HG03045 (cell line): ENCODE data around the gene PIGC.

Experiments used
- ATAC-seq: cut with Tn5 transposase; IDR thresholded peaks from one replicate; pipeline ENCODE4 v1.9.1; 2021; ENCODE audit warnings: mild to moderate bottlenecking, moderate library complexity; ENCODE audit not compliant: unreplicated experiment

The PIGC gene

DNA sequence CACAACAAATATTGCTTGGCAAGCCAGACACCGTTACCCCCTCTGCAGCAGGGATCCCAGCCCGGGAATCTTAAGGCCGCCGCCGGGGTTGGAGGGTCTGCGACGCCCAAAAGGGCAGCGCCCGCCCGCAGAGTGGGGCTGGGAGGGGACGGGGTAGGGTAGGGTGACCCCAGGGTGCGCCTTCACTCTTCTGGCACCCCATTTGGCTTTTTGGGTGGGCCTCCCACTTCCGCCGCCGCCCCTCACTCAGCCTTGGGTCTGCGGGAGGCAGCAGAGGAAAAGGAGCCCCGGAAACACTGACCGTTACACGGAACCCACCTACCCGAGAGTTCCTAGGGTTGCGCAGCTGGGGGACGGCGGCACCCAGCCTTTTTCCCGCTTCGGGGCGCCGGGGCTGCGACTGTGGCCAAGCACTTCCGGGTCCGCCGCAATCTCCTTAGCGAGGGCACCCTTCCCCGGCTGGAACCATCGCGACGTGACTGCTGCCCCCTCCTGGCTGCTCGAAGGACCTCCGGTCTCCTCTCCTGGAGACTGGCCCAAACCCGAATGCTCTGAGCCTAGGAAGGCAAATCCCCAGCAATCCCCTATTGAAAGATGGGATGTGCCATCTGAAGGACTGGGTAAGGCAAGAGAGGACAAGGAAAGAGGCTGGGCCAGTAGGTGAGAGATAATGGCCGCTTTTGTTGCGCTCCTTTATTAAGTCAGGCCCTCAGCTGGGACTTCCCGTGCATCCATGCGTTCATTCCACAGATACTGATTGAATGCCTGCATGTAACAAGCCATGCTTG, at the start of gene PIGC:
Gene PIGC, minus strand, starts transcription at position 404 of the 788 bp plus-strand sequence. CDS start 1,447 bp downstream, outside the sequence.
- ATAC-seq = peak; percentile 100

DNA sequence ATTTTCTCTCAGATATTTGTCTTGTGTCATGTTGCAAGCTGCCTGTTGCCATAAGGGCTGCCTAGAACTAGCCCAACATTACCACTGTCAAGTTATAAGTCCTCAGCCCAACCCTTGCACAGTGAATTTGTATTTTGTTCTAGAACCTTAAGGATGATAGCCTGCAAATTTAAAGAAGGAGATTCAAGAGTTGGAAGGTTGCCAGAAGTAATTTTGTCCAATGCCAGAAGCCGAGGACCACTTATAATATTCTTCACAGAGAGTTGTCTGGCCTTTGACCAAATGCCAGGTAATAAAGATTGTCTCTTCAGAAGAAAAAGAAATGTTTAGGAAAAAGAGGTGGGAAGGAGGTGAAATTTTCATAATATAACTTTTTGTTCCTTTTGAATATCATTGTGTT, 48.6 kb upstream of the PIGC start:
- ATAC-seq = no peak

GRCh38 chr1:172489847-172490246, 46.0 kb upstream of the PIGC start:
- ATAC-seq = no peak

DNA sequence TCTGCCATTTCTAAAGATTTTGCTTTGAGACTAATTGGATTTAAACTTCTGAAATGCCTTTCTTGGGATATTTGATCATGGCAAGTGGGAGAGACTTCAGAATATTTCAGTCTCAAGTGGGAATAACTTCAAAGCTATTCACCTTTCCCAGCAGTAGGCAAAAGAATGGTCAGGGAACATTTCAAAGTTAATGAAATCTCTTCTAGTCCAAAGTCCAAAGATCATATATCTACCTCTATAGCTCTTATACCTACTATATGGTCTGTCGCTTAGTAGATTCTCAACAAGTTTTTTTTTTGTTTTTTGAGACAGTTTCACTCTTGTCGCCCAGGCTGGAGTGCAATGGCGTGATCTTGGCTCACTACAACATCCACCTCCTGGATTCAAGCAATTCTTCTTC, 44.5 kb upstream of the PIGC start:
- ATAC-seq = no peak

DNA sequence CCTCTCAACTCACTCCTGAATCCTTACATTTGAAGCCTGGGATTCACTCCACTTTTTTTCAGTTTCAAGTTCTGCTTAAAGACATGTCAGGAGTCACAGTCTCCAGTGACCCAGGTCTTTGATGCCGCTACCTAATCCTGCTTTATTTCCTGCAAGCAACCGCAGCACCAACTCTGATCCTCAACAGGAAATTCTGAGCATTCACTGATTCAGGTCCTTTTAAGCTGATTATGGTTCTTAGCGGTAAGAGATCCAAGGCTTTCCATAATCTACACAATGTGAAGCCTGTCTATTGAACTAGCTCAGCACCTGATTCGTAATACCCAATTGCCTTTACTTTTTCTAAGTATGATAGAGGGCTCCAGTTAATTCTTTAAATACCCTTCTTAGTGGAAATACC, 43.7 kb upstream of the PIGC start:
- ATAC-seq = no peak

GRCh38 chr1:172486805-172487454, 43.1 kb upstream of the PIGC start:
- no peak for ATAC-seq

DNA sequence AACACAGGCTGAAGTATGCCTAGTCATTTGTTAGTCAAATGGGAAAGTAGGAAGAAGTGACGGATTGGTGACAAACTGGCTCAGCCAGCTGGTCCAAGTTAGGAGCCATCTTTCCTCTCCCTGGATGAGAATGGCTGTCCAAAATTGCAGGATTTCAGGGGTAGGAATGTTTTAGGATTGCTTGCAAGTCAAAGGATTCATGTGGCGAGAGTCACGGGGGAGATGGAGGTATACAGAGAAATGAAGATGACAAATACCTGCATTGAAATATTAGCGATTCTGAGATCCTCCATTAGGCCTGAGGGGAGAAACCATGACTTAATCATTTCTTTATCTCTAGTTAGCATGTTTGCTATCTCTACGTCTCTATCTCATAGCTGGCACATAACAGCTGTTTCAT, 41.8 kb upstream of the PIGC start:
- ATAC-seq = no peak

GRCh38 chr1:172484252-172484651, 40.4 kb upstream of the PIGC start:
- ATAC-seq = no peak

GRCh38 chr1:172483448-172483847, 39.6 kb upstream of the PIGC start:
- ATAC-seq = no peak

GRCh38 chr1:172482044-172482443, 38.2 kb upstream of the PIGC start:
- no peak for ATAC-seq

GRCh38 chr1:172480431-172480830, 36.6 kb upstream of the PIGC start:
- no peak for ATAC-seq

GRCh38 chr1:172478485-172478884, 34.6 kb upstream of the PIGC start:
- ATAC-seq = no peak

GRCh38 chr1:172477741-172478140, 33.9 kb upstream of the PIGC start:
- ATAC-seq = no peak

- ATAC-seq = no peak
Measured at GRCh38 chr1:172477216-172477615, 33.3 kb upstream of the PIGC start.

GRCh38 chr1:172476218-172476811, 32.4 kb upstream of the PIGC start:
- ATAC-seq = no peak

GRCh38 chr1:172473842-172474241, 30.0 kb upstream of the PIGC start:
- no peak for ATAC-seq

DNA sequence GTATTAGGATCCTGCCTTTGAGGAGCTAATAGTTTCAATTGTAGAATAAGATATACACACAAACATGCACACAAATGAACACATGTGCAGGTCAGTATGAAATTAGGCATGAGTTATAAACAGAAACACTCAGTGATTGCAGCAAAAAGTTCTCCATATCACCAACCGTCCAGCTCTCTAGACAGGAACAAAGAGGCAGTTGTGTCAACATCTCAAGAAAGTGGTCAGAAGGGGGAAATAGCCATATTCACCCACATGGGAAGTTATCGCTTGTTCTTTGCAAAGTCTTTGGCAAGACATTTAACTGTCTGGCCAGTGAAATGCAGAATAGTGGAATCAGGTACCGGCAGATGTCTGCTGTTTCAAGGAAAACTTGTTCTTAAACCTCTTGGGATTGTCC, 29.4 kb upstream of the PIGC start:
- no peak for ATAC-seq

- no peak for ATAC-seq
Measured at GRCh38 chr1:172472495-172472894, 28.6 kb upstream of the PIGC start.

GRCh38 chr1:172471666-172472065, 27.8 kb upstream of the PIGC start:
- no peak for ATAC-seq

- ATAC-seq = no peak
Measured at GRCh38 chr1:172470149-172470548, 26.3 kb upstream of the PIGC start.

- ATAC-seq = no peak
Measured at GRCh38 chr1:172469717-172470116, 25.8 kb upstream of the PIGC start.

GRCh38 chr1:172468296-172468695, 24.4 kb upstream of the PIGC start:
- ATAC-seq = no peak
